Measurements from ENCODE around the gene MTRFR.
"Not testable (repeated sequence)": the region's sequence is repeated elsewhere in the genome, so short reads cannot be mapped to it uniquely, and the experiment has no call there.

The MTRFR gene

DNA sequence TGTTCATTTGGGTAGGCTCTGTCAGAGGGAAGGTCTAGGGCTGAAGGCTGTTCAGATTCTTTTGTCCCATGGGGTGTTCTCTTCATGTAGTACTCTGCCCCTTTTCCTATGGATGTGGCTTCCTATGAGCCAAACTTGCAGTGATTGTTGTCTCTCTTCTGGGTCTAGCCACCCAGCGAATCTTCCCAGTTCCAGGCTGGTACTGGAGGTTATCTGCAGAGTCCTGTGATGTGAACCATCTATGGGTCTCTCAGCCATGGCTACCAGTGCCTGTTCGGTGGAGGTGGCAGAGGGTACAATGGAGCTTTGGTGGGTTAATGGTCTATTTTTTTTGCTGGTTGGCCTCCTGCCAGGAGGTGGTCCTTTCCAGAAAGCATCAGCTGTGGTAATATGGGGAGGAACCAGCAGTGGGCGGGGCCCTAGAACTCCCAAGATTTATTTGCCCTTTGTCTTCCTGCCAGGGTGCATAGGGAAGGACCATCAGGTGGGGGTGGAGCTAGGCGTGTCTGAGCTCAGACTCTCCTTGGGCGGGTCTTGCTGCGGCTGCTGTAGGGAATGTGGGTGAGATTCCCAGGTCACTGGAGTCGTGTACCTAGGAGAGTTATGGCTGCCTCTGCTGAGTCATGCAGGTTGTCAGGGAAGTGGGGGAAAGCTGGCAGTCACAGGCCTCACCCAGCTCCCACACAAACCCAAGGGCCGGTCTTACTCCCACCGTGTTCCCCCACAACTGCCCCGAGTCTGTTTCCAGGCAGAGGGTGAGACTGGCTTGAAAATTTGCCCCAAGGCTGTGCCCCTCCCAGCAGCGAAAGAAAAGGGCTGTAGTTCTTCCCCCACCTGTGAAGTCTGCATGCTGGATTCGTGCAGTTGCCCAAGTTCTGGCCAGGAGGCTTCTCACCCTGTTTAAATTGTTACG lies 17.5 kb downstream of the MTRFR start:
- no peak for DNase-seq

DNA sequence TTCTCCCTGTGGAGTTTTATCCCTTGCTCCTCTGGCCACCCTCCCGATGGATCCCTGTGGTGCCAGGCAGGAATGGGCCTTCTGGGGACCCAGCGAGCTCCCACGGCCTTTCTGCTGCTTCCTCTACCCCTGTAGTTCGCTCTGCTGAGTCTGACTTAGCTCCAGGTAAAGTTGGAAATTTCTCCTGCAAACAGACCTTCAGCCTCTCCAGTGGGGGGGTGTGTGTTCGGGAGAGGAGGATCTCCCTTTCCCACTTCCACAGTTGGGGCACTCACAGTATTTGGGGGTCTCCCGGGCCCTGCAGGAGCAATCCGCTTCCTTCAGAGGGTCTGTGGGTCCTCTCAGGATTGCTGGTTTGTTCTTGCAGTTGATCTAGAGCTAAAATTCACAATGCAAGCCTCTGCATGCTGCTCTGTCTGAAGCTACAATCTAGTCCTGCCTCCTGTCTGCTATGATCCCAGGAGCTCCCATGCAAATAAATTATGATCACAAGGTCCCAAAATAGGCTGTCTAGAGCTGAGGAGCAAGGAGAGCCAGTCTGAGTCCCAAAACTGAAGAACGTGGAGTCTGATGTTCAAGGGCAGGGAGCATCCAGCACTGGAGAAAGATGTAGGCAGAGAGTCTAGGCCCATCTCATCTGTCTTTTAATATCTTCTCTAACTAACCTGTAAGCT lies 18.3 kb downstream of the MTRFR start:
- DNase-seq, result no peak

GRCh38 chr12:123252365-123252764 lies 19.1 kb downstream of the MTRFR start:
- not testable (repeated sequence) for DNase-seq

GRCh38 chr12:123253641-123254459 lies 20.6 kb downstream of the MTRFR start:
- DNase-seq, result no peak

- no peak for DNase-seq
Observed at GRCh38 chr12:123254853-123255446, 21.7 kb downstream of the MTRFR start.

DNA sequence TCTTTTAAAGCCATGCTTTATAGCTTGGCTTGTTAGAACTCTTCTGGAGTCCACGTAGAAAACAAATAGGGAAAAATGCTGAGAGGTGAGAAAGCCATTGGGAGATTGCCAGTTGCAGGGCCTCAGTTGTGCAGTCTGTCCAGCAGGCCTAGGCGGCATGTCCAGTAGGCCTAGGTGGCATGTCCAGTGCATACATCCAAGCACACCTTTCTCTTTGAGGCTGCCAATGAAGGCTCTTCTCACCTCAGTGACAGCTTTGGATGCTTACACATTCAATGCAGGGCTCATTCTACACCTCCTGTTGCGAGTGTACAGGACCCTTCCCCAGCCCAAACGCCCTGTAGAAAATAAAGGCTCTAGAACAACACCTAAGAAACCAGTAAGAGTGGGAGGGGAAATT lies 25.4 kb downstream of the MTRFR start:
- DNase-seq, result no peak

DNA sequence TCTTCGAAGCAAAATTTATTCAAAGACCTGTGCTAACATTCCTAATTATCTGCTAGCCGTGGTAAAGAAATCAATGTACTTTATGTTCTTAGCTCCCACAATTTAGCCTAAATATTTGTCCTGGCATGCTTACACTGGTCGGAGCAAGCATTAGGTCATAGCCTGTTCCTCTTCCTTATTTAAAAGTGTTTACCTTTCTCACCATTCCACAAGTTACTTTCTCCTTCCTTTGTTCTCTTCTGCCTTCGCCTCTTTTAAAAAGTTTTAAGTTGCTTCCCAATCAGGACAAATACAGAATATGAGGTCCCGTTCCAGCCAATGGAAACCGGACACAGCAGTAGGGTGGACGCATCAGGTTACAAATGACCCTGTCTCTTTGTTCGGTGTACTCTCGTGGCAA lies 26.8 kb downstream of the MTRFR start:
- DNase-seq, result no peak

DNA sequence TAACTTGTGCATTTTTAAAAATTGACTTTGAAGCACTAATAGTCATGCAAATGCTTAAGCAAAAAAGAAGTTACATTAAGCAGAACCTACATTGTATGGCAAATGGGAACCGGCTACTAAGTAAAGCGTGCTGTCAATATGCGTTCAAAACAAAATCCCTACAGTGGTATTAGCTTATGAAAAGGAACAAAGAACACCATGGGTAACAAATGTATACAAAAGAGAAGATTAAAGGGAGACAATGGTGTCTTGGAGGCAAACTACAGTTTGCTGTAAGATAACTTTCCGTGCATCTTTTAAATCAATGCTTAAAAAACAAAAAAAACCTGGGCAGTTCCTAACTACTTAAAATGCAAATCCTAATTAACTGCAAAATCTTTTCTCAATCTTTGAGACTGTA lies 28.0 kb downstream of the MTRFR start:
- no peak for DNase-seq

- DNase-seq, result no peak
Observed at GRCh38 chr12:123263196-123263817, 30.1 kb downstream of the MTRFR start.

DNA sequence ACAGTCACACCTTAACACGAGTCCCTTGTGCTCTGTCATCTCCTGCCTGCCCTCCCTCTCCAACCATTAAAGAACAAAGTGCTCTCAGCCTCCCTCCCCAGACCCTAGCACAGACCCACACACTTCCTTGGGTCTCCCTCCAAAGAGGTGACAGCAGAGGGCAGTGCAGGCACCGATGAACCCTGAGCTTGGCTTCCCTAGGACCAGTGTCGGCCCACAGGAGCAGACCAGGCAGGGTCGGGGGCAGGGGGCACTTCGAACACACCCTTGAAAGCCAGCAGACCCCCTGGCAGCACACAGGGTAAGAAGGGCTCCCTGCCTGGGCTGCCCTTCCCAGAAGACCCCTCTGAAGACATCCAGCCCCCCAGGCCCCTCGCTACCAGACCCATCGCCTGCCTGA lies 31.4 kb downstream of the MTRFR start:
- DNase-seq, result peak; percentile 20

DNA sequence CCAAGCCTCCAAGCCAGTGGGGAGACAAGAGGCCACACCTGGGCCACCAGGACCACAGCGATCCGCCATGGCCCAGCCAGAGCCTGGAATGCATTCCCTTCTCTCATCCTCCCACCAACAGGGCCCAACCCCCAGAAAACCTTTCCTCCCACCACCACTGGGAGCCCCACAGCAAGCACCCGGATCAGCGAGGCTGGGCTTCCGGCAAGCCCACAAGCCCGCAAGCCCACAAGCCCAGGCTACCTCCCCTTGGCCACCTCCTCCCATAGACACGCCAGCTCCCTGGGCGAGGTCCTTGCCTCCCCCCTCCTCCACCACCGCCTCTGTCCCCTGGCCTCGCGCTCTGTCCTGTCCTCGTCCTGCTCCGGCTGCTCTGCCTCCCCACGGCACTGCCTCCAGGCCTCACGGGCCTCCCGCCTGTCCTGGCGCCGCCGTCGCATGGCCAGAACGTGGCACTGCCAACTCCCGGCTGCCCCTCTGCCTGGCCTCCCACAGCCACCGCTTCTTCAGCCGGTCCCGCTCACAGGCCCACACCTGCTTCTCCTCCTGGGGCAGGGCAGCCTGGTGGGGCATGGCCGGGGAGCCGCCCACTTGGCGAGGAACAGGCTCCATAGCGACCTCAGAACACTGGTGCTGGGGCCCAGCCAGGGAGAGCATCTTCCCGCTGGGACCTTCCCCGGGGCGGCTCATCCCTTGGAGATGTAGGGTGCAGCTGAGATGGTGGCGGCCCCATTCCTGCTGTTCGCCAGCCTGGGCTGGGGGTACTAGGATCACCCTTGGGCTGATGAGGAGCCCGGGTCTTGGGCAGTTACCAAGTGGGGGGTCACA lies 32.8 kb downstream of the MTRFR start:
- DNase-seq, result no peak

DNA sequence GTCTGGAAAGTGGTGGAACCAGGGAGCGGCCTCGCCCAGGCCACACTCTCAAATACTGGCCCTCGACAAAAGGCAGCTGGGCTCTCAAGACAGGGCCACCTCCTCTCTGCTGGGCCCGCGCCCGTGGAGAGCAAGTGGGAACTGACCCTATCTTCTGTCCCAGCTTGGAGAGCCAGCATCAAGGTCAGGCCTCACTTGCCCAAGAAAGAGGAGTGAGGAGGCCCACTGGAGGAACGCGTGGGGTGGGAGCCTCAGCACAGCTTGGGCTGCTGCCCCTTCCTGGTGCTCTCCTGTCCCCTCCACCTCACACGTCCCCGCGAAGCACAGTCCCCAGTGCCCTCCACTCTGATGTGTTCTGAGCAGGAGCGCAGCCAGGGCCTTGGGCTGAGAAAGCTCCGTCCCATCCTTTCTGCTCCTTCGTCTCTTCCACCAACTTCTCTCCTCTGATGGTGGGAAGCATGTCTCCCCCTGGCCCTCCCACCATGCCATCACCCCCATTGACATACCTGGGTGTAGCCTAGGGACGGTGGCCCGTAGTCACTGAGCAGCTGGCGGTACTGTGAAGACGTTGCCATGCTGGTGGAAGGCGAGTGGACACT lies 33.5 kb downstream of the MTRFR start:
- DNase-seq, result no peak

DNA sequence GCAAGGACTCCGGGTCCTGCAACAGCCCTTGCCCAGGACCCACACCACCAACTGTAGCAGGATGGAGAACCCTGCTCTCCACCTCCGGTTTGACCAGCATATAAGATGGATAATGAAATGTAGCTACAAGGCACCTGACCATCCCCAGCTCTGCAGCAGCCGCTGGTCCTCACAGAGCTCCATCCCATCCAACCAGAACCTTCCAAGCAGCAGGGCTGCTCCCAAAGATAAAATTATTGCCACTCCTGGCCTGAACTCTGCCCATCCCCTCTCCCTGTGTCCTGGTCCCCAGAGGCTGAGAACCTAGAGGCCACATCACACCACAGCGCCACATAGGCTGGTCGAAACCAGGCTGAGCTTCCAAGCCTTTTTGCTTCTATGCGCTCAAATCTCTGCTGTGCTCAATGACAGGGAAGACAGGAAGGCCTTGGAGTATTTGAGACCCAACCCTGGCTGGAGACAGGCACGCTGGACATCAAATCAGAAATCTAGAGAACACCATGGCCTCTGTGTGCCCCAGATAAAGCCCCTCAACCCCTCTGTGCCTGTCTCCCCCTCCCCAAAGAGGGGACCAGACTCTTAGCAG lies 34.2 kb downstream of the MTRFR start:
- DNase-seq, result no peak

DNA sequence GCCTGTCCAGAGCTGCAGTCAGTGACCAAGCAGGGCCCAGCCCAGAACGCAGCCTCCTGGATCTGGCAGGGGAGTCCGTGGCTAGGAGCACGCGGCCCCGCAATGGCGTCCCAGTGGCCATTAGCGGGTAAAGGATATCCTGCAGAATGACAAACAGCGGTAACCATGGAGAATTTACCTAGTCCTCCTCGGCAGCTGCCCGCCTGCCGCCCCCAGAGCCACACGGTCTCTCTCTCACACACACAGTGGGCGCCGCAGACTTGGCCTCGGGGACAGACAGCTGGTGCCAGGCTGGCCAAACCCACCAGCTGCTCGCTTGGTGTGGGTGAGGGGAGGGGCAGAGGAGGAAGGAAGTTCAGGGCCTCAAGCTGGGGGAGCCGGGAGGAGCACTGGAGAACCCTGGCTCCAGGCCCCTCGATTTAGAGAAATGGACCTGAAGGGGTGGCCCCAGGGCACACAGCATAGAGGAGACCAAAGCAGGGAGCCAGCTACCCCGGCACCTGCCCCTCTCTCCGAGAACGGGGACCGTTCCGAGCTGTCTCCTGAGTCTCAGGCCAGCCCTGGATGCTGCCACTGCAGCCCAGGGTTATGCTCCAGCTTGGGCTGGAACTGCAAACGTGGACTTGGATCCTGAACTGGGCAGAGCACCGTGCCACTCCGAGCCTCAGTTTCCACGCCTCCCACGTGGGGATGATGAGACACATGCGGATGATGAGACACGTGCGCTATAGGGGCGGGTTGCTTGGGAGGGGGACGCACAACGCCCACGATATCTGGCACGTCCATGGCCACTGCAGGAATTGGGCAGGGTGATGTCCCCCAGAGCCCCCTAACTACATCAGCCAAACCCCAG lies 35.0 kb downstream of the MTRFR start:
- no peak for DNase-seq

GRCh38 chr12:123268850-123269249 lies 35.6 kb downstream of the MTRFR start:
- DNase-seq, result no peak

DNA sequence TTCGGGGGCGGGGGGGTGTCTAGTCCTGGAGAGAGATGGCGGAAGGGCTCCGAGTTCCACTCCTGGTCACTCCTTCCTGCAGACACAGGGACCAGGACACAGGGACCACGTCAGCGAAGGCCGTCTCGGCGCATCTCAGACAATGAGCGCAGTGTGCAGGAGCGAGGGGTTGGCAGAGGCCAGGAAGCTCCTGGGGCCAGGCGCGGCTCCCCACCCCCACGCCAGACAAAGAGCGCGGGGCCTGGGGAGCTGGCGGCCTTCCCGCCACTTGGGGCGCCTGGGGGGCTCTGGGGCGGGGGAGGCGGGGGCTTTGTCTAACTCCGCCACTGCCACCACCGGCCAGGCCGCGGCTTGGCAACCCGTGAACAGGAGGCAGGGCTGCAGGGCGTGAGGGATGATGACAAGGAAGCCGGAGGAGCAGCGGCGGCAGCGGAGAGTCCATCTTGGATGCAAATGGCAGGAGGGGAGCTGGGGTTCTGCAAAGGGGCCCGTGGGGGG lies 36.2 kb downstream of the MTRFR start:
- peak; percentile 50 for DNase-seq

- no peak for DNase-seq
Observed at GRCh38 chr12:123269896-123270213, 36.6 kb downstream of the MTRFR start.

DNA sequence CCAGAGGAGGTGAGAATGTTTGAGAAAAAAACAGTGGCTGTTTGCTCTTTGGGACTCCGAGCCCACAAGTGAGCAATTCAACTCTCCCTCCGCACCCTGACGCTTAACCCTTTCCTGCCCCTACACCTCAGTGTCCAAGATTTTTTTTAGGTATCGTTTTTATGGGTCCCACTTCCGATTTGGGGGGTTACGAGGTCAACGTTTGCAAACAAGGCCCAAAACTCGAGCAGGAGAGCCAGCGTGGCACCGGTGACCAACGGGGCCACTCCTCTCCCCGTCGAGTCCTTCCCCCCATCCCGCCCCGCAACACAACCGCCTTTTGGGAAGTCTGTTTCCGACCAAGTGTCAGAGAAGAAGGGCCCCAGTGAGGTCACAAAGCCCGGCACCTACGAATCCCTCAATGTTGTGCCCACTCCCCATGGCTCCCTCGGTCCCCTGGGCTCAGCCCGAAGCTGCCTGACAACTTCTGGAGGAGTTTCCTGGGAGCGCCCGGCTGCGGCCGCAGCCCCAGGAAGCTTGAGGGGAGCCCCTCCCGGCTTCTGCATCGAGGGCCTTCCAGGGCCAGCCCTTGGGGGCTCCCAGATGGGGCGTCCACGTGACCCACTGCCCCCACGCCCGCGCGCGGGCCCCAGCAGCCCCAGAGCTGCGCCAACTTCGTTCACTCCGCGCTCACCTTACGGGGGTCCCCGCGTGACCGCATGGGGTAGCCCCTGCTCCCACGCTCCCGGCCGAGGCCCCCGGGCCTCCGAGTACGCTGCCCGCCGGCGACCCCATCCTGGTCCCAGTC lies 37.2 kb downstream of the MTRFR start:
- peak; percentile 20 for DNase-seq

Data from activated CD4-positive, alpha-beta T cell treated with anti-CD3 and anti-CD28 coated beads, Interleukin-2, amount 50 U/mL, for 16 hours (primary cell).